AG09309 (cell line): ENCODE measurements around the gene RAPGEF5.

Experiments
- DNase-seq: peaks from one replicate; pipeline ENCODE4 v3.0.0-alpha.2; 2010; ENCODE audit warnings: low read depth
- H3K4me3 ChIP-seq: 2 replicates; pipeline ENCODE4 v1.5.1; 2011; ENCODE audit warnings: mild to moderate bottlenecking, low read depth, low read length, moderate library complexity; ENCODE audit not compliant: control insufficient read depth
- CTCF ChIP-seq: IDR thresholded peaks from 2 replicates; pipeline ENCODE4 v1.5.1; 2011; ENCODE audit warnings: mild to moderate bottlenecking, low read depth, low read length, inconsistent platforms; ENCODE audit not compliant: insufficient read depth, control insufficient read depth; ENCODE audit errors: missing control alignments

The RAPGEF5 gene

DNA sequence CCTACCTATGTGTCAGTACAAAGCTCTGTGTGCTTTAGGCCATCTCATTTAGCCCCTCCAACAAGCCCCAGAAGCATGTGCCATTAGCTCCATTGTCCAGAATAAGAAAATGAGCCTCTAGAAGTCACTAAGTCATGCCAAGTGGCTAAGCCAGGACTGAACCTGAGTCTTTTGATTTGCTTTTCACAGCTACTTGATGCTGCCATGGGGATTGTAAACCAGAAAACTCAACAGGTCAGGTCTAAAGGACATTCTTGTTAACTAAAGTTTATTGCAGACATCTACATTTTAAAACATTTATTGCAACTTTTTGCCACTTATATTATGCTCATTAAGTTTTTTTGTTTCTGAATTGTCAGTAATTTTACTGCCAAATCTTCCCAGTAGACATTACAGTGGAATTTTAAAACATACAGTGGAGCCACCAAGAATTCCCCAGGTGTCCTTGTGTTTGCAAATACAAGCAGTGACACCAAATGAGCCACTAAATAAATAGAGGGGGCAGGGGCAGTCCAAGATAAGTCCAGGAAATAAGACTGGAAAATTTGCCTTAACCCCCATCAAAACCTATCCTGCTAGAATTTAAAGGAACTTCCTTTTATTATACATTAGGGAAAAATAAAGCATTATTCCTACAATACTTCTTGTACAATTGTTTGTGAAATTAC lies 115.9 kb downstream of the RAPGEF5 start:
- H3K4me3 ChIP-seq, result no peak overlapping the region
- no peak for DNase-seq
- TF ChIP-seq CTCF, result no peak

- no peak overlapping the region for H3K4me3 ChIP-seq
- no peak for DNase-seq
- TF ChIP-seq CTCF, result no peak
Observed at GRCh38 chr7:22238354-22239311, 118.3 kb downstream of the RAPGEF5 start.

GRCh38 chr7:22235134-22235533 lies 121.8 kb downstream of the RAPGEF5 start:
- no peak for DNase-seq
- no peak for TF ChIP-seq CTCF
- H3K4me3 ChIP-seq, result no peak overlapping the region

GRCh38 chr7:22234227-22234626 lies 122.7 kb downstream of the RAPGEF5 start:
- H3K4me3 ChIP-seq, result no peak overlapping the region
- no peak for TF ChIP-seq CTCF
- no peak for DNase-seq

DNA sequence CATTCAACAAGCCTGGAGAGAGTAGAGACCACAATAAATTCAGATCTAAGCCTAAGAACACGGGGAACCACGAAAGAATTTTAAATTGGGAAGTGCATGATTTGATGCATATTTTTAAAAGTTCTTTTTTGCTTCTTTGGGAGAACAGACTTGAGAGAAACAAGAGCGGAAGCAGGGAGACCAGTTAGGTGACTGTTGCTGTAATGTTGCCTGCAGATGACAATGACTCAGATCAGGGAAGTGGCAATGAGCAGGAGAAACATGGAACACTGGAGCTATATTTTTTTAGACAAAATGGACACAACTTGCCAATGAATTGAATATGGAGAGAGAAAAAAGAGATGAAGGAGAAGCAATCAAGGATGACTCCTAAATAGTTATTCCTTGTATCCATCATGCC lies 125.1 kb downstream of the RAPGEF5 start:
- DNase-seq, result no peak
- H3K4me3 ChIP-seq, result no peak overlapping the region
- no peak for TF ChIP-seq CTCF

DNA sequence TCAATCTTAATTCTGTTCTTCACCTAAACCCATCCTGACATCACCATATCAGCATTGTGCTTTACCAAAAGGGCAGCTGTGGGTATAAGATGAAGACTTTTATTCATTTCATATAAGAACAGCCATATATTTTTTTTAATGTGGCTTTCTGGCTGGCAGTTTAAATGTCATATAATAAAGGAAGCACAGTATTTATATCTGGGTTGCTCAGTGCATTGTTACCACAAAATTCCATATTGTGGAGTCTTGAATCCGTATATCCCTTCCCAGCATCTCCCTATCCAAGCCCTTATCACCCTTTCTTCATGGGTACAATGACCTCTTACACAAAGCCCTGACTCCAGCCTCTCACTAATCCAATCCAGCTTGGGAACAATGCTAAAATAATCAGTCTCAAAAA lies 125.8 kb downstream of the RAPGEF5 start:
- no peak overlapping the region for H3K4me3 ChIP-seq
- DNase-seq, result no peak
- no peak for TF ChIP-seq CTCF
